Stimulated activated effector memory CD8-positive, alpha-beta T cell treated with anti-CD3 and anti-CD28 coated beads, Interleukin-12 subunit alpha, Interleukin-12 subunit beta, amount 100 ng/mL, for 72 hours (primary cell): ENCODE measurements around the gene ZSCAN10.
"Not testable (repeated sequence)": the region's sequence is repeated elsewhere in the genome, so short reads cannot be mapped to it uniquely, and the experiment has no call there.

Experiments used
- ATAC-seq: fragments of 150-1000 bp; cut with Tn5 transposase; 2 replicates; pipeline ENCODE4 v1.10.0; 2021
- DNase-seq, 2 donors: peaks; one replicate each; pipeline ENCODE4 v3.0.0; 2021 to 2022; ENCODE audit warnings: low spot score in 2 of 2
- H3K27ac Mint-ChIP-seq: one replicate; pipeline ENCODE4 v1.8.0; 2022; ENCODE audit warnings: mild to moderate bottlenecking, mixed read lengths
- H3K36me3 Mint-ChIP-seq: one replicate; pipeline ENCODE4 v1.8.0; 2022; ENCODE audit warnings: mild to moderate bottlenecking, mixed read lengths
- H3K4me1 Mint-ChIP-seq: one replicate; pipeline ENCODE4 v1.8.0; 2022; ENCODE audit warnings: mixed read lengths
- H3K4me3 Mint-ChIP-seq: one replicate; pipeline ENCODE4 v1.8.0; 2022; ENCODE audit warnings: mild to moderate bottlenecking, mixed read lengths
- H3K9me3 Mint-ChIP-seq: one replicate; pipeline ENCODE4 v1.8.0; 2022; ENCODE audit warnings: mixed read lengths

The ZSCAN10 gene

DNA sequence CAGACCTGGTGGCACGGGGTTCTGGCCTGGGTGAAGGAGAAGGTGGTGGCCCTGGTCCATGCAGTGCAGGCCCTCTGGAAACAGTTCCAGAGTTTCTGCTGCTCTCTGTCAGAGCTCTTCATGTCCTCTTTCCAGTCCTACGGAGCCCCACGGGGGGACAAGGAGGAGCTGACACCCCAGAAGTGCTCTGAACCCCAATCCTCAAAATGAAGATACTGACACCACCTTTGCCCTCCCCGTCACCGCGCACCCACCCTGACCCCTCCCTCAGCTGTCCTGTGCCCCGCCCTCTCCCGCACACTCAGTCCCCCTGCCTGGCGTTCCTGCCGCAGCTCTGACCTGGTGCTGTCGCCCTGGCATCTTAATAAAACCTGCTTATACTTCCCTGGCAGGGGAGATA is 29.9 kb downstream of the ZSCAN10 start:
- Mint-ChIP-seq H3K36me3 (peaks cover 97% of the 10 kb centered on the region), H3K4me1 (peaks cover 66% of the 10 kb centered on the region), H3K4me3 (peak overlapping the region; percentile 100), H3K27ac (peak overlapping the region; percentile 100)
- not testable (repeated sequence) for H3K9me3 Mint-ChIP-seq, DNase-seq, ATAC-seq

DNA sequence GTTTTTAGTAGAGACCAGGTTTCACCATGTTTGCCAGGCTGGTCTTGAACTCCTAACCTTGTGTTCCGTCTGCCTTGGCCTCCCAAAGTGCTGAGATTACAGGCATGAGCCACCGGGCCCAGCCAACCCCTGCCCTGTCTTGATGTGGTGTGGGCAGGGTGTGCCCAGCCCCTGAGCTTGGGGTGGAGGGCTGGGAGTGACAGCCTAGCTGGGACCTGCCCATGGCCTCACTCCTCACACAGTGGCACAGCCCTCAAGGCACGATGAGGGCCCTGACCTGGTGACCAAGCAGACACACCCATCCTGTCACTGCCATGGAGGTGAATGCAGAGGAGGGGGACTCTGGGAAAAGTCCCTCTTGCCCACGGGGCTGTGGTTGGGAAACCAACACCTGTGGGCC is 30.6 kb downstream of the ZSCAN10 start:
- ATAC-seq (no peak), DNase-seq (no peak)
- Mint-ChIP-seq H3K36me3 (peaks cover 96% of the 10 kb centered on the region), H3K4me3 (peak overlapping the region; percentile 100), H3K27ac (peak overlapping the region; percentile 100), H3K4me1 (peaks cover 66% of the 10 kb centered on the region), H3K9me3 (no peaks in the 10 kb centered on the region)

DNA sequence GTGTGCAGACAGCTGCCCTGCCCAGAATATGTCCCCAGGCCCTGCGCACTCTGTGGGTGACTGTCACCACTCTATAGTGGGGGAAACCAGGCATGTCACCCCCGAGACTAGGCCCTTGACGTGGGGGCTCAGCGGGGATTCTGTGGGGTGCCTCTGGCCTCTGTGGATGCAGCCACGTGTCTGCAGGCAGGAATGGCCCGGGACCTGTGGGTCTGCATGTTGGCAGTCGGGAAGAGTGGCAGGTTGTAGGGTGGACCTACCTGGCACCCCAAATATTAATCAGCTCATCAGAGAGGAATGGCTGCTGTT is 32.7 kb downstream of the ZSCAN10 start:
- ATAC-seq (no peak), DNase-seq (no peak)
- H3K4me1 Mint-ChIP-seq: peaks cover 59% of the 10 kb centered on the region
- peak overlapping the region; percentile 100 for H3K27ac Mint-ChIP-seq
- H3K9me3 Mint-ChIP-seq: no peaks in the 10 kb centered on the region
- peaks cover 77% of the 10 kb centered on the region for H3K36me3 Mint-ChIP-seq
- H3K4me3 Mint-ChIP-seq: peak overlapping the region; percentile 100

DNA sequence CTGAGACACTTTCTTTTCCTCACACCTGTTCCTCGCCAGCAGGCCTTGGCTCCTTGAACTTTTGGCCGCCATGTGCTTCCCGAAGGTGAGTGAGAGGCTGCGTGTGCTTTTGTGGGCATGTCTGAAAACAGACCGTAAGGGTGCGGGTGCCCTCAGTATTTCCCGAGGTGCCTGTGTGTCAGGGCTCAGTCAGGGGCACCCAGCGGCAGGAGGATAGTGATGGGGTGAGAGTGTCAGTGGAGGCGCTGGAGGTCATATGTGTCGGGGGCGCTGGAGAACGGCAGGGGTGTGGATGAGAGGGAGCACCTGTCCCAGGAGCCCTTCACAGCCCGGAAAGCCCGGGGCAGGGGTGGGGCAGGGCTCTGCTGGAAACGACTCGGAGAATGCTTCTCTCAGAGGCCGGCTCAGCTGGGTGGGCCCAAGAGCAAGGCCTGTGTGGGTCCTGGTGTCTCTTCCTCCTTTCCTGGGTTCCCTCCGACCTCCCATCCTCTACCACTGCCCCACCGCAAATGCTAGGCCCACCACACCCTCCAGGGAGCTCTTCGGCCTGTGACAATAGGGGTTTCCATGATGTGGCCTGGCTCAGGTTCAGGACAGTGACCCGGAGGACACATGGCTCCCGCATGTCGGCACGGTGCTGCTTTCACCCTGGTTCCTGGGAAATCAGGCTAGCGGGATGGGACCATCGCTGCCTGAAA is 33.2 kb downstream of the ZSCAN10 start:
- peak overlapping the region; percentile 100 for H3K27ac Mint-ChIP-seq
- DNase-seq (peak in 1 of 2 donors; percentile 55), ATAC-seq (peak; percentile 27)
- H3K4me1 Mint-ChIP-seq: peaks cover 54% of the 10 kb centered on the region
- H3K9me3 Mint-ChIP-seq: no peaks in the 10 kb centered on the region
- peaks cover 72% of the 10 kb centered on the region for H3K36me3 Mint-ChIP-seq
- H3K4me3 Mint-ChIP-seq: peak overlapping the region; percentile 100

DNA sequence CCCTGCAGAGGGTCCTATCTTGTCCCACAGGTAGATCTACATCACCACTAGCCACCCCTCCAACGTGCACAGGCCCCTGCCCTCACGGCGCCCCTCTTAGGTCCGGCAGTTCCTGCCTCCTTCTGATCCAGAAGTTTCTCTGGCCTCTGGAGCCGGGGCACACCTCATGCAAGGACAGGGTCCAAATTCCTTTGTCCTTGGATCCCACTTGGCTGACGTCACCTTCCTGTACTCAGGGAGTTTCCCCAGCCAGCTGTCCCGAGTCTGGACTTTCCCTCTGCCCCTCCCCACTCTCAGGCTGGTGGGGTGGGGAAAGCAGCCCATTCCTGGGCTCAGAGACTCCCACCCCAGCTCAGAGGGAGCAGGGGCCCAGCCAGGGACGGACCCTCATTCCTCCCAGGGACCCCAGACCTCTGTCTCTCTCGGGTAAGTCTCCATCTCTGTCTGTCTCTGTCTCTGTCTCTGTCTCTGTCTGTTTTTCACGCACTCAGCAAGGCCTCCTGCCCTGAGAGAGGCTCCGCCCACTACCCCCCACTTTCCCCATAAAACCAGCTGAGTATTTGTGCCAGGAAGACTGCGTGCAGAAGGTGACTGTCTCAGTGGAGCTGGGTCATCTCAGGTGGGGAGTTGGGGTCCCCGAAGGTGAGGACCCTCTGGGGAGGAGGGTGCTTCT is 33.9 kb downstream of the ZSCAN10 start, which contains the start of gene IL32:
Gene IL32 (plus strand): TSS at position 572 of the 673 bp plus-strand sequence. CDS start 172 bp downstream, outside the sequence.
- peak; percentile 68 for ATAC-seq
- H3K9me3 Mint-ChIP-seq: no peaks in the 10 kb centered on the region
- peak within 1 kb of the TSS; percentile 100 for H3K27ac Mint-ChIP-seq
- peaks cover 57% of the 10 kb centered on the region for H3K4me1 Mint-ChIP-seq
- DNase-seq: peak in 1 of 2 donors; percentile 87
- H3K4me3 Mint-ChIP-seq: peak within 1 kb of the TSS; percentile 100
- H3K36me3 Mint-ChIP-seq: peaks cover 65% of the 10 kb centered on the region

DNA sequence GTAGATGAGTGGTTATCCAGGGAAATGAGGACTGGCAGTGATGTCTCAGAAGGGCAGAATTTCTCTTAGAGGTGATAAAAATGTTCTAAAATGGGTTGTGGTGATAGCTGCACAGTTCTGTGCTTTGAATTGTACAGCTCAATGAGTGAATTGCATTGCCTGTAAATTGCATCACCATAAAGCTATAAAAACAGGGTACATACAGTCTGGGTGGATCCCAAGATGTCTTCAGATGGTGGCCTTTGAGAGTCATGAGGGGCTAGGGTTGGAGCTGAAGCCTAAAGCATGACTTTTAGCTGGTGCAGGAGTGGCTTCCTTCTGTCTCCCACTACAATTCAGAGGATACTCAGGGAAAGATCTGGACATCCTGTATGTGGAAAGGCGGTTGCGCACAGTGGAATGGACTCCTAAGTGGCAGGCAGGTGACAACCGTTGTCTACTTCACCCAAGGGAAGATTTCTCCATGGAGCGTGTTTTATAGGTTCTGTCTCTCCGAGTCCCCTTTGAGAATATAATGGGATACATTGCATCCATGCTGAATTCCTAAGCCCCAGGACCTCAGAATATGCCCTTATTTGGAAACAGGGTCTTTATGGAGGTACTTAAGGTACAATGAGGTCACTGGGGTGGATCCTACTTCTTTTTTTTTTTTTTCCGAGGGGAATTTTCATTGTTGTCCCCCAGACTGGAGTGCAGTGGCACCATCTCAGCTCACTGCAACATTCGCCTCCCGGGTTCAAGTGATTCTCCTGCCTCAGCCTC is 35.3 kb downstream of the ZSCAN10 start:
- Mint-ChIP-seq H3K4me3 (peak overlapping the region; percentile 100), H3K27ac (peak overlapping the region; percentile 100), H3K9me3 (no peaks in the 10 kb centered on the region), H3K36me3 (peaks cover 60% of the 10 kb centered on the region), H3K4me1 (peaks cover 53% of the 10 kb centered on the region)
- no peak for DNase-seq
- no peak for ATAC-seq

DNA sequence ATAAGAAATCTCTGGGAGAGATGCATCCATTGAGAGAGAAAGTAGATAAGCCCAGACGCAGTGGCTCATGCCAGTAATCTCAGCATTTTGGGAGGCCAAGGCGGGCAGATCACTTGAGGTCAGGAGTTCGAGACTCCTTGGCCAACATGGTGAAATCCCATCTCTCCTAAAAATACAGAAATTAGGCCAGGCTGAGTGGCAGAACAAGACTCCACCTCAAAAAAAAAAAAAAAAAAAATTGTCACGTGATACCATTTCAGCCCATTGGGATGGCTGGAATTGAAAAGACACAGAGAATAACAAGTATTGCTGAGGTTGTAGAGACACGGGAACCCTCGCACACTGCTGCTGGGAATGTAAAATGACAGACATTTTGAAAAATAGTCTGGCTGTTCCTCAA is 36.5 kb downstream of the ZSCAN10 start:
- Mint-ChIP-seq H3K27ac (peak overlapping the region; percentile 100), H3K9me3 (no peaks in the 10 kb centered on the region), H3K36me3 (peaks cover 54% of the 10 kb centered on the region), H3K4me1 (peaks cover 48% of the 10 kb centered on the region), H3K4me3 (no peak overlapping the region)
- DNase-seq (no peak), ATAC-seq (no peak)

DNA sequence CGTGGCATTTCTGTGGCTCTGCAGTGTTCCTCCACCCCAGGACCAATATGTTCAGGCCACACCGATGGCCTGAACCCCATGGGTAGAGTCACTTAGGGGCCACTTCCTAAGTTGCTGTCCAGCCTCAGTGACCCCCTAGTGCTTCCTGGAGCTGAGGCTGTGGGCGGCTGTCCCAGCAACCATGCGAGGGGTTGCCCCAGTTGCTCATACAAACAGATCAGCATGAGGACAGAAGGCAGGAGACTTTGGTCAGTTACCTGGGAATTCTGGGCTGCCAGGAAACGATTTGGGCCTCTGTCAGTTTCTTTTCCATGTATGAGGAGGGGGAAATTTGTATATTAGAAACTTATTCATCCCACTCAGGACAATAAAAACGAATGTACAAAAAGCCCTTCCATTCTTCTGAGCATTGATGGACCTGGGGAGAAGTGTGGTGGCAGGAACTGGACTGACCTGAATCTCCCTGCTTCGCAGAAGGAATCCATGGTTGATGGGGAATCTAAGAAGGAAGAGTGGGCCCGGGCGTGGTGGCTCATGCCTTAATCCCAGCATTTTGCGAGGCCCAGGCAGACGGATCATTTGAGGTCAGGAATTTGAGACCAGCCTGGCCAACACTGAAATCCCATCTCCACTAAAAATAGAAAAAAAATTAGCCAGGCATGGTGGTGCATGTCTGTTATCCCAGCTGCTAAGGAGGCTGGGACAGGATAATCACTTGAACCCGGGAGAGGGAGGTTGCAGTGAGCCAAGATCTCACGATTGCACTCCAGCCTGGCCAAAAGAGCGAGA is 38.6 kb downstream of the ZSCAN10 start:
- Mint-ChIP-seq H3K36me3 (peaks cover 54% of the 10 kb centered on the region), H3K27ac (peak overlapping the region; percentile 90), H3K9me3 (no peaks in the 10 kb centered on the region), H3K4me1 (peaks cover 64% of the 10 kb centered on the region), H3K4me3 (peak overlapping the region; percentile 77)
- no peak for DNase-seq
- ATAC-seq: no peak

DNA sequence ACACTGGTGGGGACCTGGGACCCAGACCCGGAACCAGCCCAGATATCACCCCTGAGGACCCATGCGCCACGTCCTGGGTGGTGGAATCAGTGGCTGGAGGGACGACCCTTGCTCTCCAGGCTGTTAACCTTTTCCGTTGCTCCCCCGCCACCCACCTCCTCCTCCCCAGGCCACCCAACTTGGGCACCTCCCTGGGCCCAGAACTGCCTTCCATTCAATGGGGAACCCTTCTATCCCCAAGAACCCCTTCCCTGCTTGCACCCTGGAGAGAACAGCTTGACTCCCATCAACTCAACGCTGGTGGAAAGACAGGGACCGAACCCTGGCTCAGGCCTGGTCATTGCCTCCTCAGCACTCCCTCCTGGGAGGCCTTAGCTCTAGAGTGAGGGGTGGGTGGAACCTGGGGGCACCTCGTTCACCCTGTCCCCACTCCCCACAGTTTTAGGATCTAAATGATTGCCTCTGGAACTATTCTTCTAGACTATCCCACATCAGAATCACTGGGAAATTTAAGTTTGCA is 39.3 kb downstream of the ZSCAN10 start:
- Mint-ChIP-seq H3K9me3 (no peaks in the 10 kb centered on the region), H3K4me3 (peak overlapping the region; percentile 77), H3K27ac (peak overlapping the region; percentile 90), H3K4me1 (peaks cover 66% of the 10 kb centered on the region), H3K36me3 (peaks cover 54% of the 10 kb centered on the region)
- DNase-seq (peak in 1 of 2 donors; percentile 61), ATAC-seq (no peak)

DNA sequence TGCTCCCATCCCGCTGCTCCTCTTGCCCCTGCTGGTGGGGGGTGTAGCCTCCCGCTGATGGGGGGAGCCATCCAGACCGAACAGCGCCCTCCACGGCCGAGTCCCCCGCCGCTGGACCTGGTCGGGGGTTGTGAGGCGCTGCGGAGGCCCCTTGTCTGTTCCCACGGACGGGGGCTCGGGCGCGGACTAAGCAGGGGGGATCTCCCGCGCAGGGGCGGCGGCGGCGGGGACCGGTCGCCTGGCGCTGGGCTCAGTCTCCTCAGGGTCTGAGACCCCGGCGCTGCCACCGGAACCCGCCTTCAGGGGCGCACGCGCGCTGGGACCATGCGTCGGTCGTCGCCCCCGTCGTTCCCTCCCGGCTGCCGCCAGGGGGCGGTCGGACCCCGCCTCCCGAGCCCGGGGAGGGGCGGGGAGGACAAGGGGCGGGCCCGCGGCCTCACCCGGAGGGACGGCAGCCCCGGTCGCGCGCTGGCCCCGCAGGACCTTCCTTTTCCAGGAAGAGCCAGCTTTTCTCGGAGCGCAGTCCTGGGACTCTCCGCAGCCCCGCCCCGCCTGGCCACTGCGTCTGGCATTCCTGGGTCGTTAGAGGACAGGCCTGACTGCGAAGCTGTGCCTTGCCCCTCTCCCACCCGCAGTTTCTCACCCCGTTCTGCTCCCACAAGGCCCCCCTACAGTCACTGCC is 39.9 kb downstream of the ZSCAN10 start:
- H3K9me3 Mint-ChIP-seq: no peaks in the 10 kb centered on the region
- peak; percentile 96 to 97 for DNase-seq
- peak; percentile 85 for ATAC-seq
- peak overlapping the region; percentile 77 for H3K4me3 Mint-ChIP-seq
- peak overlapping the region; percentile 90 for H3K27ac Mint-ChIP-seq
- peaks cover 66% of the 10 kb centered on the region for H3K4me1 Mint-ChIP-seq
- H3K36me3 Mint-ChIP-seq: peaks cover 54% of the 10 kb centered on the region

DNA sequence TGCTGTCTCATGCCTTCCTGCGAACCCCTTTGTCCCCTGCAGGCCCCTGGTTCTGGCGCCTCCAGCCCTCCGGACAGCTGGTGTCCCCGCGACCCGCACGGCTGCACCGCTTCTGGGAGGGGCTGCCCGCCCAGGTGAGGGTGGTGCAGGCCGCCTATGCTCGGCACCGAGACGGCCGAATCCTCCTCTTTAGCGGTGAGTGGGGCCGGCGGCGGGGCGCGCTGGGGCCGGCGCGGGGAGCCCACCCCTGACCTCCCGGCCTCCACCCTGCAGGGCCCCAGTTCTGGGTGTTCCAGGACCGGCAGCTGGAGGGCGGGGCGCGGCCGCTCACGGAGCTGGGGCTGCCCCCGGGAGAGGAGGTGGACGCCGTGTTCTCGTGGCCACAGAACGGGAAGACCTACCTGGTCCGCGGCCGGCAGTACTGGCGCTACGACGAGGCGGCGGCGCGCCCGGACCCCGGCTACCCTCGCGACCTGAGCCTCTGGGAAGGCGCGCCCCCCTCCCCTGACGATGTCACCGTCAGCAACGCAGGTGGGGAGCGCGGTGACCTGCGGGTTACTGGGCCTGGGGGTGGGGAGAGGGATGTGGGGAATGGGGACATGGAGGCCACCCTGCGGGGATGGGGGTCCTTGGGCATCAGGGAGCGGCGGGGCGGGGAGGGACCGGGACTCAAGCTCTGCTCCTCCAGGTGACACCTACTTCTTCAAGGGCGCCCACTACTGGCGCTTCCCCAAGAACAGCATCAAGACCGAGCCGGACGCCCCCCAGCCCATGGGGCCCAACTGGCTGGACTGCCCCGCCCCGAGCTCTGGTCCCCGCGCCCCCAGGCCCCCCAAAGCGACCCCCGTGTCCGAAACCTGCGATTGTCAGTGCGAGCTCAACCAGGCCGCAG is 40.7 kb downstream of the ZSCAN10 start:
- peak overlapping the region; percentile 77 for H3K4me3 Mint-ChIP-seq
- H3K9me3 Mint-ChIP-seq: no peaks in the 10 kb centered on the region
- H3K36me3 Mint-ChIP-seq: peaks cover 57% of the 10 kb centered on the region
- ATAC-seq (peak; percentile 63), DNase-seq (no peak)
- H3K27ac Mint-ChIP-seq: peak overlapping the region; percentile 90
- peaks cover 66% of the 10 kb centered on the region for H3K4me1 Mint-ChIP-seq

DNA sequence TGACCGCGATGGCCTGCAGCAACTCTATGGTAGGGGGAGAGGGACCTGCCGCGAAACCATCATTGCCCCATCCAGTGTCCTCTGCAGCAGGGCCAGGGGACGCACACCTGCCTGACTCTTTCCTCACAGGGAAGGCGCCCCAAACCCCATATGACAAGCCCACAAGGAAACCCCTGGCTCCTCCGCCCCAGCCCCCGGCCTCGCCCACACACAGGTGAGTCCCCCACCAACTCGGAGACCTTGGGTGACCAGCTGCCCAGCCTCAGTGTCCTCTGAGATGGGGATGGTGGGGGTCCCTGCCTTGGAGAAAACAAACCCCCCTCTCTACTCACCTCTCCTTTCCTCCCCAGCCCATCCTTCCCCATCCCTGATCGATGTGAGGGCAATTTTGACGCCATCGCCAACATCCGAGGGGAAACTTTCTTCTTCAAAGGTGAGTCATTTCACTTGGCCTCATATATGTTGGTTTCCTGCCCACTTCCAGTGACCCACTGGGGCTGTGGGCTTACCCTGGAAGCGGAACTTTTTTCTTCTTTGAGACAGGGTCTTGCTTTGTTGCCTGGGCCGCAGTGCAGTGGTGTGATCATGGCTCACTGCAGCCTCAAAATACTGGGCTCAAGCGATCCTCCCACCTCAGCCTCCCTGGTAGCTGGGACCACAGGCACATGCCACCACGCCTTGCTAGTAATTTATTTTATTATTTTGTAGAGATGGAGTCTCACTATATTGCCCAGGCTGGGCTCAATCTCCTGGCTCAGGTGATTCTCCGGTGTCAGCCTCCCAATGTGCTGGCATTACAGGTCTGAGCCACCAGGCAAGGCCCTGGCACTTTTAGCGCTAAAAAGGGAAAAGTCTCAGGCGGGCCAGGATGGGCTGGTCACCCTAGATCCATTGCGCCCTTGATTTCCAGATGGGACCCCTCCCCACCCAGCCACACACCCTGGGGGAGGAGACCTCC is 41.6 kb downstream of the ZSCAN10 start:
- Mint-ChIP-seq H3K9me3 (no peaks in the 10 kb centered on the region), H3K4me3 (peak overlapping the region; percentile 77), H3K36me3 (peaks cover 60% of the 10 kb centered on the region), H3K27ac (peak overlapping the region; percentile 90), H3K4me1 (peaks cover 62% of the 10 kb centered on the region)
- ATAC-seq (no peak), DNase-seq (no peak)
